Activated CD8-positive, alpha-beta memory T cell treated with anti-CD3 and anti-CD28 coated beads, Interleukin-2, amount 50 U/mL, for 48 hours (primary cell): ENCODE data around the gene VPS16.
A peak's percentile ranks its signal among the peaks of the same experiment; 100 is the strongest.

Experiments
- DNase-seq: peaks from one replicate; pipeline ENCODE4 v3.0.0-alpha.2; 2020

Gene VPS16

DNA sequence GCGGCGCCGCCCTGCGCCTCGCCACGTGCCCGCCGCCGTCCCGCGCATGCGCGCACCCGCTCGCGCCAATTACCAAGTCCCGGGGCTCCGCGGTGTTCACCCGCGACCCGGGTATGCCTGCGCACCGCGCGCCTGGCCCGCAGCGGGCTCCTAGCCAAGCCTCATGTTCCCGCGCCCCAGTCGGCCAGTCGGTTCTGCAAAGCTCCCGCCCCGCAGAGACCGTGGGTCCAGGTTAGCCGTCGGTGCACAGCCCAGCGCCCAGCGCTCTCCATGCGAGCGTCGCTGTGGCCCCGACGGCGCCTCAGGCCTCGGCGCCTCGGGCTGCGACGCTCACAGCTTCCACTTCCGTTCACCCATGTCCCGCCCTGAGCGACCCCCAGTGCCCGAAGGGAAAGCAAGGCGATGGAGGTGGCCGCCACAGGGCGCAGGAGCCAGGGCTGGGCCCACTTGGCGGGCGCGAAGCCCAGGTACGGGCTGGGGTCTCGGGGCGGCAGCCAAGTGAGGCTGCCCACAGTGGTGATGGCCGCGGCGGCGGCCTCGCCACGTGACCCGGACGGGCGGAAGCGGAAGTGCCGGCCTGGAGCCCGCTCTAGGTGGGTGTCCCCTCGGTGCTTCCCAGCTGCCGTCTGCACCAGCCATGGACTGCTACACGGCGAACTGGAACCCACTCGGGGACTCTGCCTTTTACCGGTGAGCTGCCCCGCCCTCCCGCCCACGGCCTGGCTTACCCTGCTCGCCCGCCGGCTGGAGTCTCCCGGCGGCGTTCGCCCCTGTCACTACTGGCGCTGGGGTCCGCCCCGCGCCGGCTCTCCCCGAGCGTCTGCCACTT lies at the start of gene VPS16, which contains the start of gene PCED1A:
Gene VPS16, plus strand, starts transcription at position 608 of the 829 bp plus-strand sequence. Its CDS starts 30 bp downstream, at position 638.
Gene PCED1A, minus strand, starts transcription at position 518 of the 829 bp plus-strand sequence. CDS start 743 bp downstream, outside the sequence.
- DNase-seq, result peak; percentile 94

DNA sequence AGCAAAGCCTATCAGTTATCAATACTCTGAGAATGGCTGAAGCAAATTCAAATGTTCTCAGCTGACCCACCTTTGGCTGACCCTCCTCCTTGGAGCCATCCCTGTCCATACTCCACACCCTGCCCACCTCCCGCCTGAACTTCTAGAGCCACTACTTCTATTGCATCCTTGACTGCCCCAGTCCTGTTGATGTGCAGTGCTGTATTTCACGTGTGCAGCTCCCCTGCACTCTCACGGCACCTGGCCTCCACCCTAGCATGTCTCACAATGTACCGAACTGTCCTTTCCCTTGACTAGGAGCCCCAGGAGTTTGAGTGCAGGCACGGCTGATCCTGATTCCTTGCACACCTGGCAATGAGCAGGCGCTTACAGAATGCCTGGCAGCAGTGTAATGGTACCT lies 47.1 kb upstream of the VPS16 start:
- no peak for DNase-seq

DNA sequence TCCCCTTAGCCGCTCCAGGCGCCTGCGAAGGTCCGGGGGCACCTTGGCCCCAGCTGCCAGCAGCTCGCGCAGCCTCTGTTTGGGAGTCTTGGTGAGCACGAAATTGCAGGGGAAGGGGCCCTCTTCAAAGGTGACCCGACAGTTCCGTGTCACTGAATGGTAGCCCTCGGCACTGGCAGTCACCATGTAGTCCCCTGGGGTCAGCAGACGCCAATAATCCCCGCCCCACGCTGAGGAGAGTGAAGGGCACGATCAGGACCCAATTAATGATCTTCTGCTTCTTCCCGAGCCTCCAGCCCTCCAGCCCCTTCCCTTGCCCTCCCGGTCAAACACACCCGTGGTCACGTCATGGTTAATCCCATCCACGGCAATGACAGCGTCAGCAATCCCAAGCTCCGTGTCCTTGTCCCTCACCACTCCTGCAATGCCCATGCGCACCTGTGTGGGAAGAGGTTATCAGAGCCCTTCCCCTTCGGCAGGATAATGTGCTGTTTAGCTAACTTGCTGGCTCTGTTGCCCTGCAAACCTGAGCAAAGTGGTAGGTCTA lies 46.3 kb upstream of the VPS16 start:
- DNase-seq, result no peak

DNA sequence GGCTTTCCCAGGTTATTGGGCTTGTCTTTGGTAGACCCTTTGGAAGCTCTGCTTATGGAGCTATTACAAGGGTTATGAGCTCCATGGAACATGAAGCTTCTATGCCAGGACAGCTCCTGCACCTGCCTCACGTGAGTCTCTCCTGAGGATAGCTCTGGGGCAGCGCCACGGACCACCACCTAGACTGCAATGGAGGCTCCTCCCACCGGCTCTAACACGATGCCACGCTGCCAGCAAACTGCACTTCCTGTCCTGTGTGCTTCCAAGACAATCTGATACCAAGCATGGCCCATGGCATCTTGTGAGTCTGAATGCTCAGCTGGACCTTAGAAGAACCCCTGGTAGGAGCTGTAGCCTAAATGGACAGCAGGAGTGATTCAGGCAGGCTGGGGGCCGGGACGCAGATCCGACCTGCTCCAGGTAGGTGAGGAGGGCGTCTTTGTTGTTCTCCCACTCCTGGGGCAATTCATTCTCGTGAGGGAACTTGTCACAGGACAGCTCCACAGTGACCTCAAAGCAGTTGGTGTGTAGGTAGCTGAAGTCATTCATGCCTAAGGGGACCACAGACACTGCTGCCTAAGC lies 45.6 kb upstream of the VPS16 start:
- no peak for DNase-seq

DNA sequence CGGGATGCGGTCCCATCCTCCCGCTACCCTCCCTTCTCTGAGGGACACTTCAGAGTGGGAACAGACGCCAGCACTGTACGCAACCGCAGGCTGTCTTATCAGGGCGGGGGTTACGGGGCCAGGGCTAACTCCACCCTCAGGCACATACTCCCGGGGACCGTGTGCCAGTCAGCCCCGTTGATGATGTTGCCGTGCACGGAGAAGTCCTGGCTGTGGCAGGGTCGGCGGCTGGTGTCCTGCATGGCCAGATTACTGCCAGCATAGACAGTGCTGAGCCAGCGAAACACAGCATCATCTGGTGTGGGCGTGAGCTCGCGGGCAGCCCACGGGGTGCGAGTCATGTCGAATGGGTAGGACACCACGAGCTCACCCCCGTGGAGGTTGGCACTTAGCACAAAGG lies 45.1 kb upstream of the VPS16 start:
- no peak for DNase-seq

DNA sequence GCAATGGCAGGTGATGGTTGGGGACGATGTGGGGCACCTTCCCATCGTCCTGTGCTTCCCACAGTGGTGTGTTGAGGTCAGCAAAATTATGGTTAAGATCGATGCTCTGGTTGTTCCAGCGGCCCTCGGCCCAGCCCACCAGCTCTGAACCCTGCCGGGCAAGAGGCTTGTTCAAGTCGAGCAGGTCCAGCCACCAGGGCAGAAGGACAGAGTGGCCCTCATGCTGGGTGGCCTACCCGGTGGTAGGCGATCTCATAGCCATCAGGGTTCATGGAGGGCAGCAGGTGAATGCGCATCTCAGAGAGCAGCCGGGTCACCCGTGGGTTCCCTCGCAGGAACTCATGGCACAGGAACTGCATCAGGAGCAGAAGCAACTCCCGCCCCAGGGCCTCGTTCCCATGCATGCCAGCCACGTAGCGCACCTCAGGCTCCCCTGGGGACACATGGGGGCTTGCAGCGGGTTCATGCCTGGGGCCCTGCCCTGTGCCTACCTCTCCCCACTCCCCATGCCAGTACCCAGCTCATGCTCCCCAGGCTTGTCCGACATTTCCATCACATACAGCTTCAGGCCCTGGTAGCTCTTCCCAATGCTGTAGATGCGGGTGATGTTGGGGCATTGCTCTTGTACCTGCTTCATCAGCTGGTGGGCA lies 44.4 kb upstream of the VPS16 start:
- DNase-seq, result no peak

DNA sequence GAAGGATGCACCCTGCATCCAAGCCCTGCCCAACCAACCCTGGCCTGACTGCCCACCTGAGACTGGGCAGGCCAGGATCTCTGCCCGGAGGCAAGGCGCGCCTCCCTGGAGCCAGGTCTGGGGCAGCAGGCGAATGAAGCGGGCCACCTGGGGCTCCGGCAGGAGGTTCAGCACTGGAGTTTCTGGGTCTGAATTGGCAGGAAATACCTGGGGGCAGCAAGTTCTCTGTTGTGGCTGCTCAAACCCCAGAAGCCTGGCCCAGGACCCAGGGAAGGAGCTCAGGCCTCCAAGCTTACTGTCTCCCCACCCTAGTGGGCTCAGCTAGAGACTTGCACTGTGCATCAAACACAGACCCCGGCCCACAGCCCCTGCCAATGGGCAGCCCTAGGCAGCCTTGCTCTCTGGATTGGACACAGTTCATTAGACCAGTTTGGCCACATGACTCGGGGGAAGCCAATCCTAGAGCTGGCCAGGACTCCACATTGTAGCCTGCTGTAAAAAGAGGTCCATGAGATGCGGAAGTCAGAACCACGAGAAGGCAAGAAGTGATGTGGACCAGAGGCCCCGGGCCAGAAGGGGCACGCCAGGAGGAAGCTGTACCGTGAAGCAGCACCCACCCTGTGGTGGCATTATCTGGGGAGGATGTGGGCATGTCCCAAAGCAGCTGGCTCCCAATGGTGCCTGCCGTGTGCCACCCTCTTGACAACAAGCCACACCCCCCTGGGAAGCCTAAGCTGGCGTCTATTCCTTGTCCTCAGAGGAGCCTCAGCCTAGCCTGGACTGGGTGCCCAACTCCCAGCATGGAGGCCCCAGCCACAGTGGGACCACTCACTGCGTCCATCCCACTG lies 43.2 kb upstream of the VPS16 start:
- DNase-seq, result no peak

DNA sequence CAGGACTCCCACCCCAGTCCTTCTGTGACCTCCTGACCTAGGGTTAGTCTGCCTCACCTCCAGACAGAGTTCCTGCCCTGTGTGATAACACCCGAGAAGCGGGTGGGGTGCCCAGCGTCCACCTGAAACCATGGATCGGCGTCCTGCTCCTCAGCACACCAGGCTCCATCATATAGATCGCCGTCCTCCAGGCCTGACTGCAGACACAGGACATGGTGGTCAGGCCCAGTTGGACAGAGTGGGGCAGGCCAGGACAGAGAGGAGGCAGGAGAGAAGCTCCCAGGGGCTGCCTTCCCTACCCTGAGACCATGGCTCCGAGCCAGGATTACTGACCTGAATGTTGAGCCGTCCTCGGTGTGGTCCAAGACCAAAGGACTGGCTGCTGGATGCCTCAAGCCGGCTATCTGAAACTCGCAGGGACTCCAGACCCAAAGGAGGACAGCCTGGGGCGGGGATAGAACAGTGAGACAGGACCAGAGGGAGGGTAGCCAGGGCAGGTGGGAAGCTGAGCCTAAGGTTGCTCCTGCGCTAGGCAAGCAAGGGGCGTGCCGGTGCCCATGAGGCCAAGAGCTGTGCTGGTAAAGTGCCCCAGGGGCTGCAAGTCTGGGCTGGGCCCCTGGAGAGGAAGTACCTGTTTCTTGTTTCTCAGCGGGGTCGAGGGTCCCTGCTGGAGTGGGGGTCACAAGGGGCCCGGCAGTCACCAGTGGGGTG lies 42.3 kb upstream of the VPS16 start:
- no peak for DNase-seq

DNA sequence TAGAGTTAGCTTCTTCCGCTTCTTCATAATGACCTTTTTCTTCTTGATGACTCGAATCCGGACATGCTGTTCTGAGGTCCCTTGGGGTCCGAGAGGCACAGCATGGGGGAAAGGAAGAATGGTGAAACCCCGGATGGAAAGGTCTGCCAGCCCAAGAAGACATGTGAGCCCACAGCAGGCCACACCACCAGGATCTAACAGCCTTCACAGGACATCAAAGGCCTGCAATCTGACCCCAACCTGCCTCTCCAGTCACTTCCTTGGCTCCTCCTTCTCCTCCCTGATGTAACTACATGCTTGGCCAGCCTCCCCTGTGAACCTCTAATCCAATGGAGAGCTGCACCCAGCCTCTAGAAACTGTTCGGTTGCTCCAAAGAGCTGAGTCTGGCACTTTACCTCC lies 41.7 kb upstream of the VPS16 start:
- DNase-seq, result no peak

DNA sequence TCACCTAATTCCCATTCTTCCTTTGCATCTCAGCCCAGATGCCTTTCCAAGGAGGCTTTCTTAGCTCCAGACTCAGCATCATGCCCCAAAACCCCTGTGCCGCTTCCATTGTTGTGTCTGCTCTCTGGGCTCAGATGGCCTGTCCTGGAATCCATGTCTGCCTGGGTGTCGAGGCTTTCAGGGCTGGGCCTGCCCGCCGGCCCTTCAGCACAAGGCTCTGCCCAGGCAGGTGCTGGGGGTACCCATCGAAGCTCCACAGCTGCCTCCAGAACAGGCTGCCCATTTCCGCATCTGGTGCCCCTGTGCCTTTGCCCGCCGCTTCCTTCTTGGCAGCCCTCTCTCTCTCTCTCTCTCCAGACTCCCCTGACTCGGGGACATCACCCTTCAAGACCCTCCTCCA lies 41.3 kb upstream of the VPS16 start:
- no peak for DNase-seq

DNA sequence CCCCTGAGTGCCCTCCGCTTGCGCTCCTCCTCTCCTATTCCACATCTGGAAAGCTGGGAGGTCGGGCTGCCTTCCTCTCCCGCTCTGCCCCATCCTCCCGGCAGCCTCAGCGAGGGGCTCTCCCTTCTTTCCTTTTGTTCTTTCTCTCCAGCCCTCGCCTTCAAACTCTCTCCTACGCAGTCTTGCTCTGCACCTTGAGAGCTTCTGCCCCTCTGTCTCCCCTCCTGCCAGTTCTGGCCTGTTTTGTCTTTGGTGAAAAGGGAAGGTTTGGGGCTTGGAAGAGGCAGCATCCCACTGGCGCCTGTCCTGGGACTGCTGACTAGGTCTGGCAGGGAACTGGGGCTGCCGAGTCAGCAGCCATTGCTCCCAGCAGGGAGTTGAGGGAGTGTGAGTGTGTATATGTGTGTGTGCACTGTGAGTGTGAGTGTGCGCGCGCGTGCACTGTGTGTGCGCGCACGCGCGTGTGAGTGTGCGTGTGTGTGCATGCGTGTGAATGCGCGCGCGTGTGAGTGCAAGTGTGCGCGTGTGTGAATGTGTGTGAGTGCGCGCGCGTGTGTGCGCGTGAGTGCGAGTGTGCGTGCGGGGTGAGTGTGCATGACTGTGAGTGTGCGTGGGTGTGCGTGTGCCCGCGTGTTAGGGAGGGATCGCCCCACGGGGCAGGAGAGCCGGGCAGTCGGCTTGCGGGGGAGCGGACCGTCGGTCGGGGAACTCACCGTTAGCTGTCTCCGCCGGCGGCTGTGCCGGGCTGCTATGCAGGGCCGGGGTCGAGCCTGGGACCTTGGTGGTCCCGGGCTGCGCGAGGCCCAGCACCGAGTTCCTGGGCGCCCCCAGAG lies 40.6 kb upstream of the VPS16 start:
- no peak for DNase-seq

DNA sequence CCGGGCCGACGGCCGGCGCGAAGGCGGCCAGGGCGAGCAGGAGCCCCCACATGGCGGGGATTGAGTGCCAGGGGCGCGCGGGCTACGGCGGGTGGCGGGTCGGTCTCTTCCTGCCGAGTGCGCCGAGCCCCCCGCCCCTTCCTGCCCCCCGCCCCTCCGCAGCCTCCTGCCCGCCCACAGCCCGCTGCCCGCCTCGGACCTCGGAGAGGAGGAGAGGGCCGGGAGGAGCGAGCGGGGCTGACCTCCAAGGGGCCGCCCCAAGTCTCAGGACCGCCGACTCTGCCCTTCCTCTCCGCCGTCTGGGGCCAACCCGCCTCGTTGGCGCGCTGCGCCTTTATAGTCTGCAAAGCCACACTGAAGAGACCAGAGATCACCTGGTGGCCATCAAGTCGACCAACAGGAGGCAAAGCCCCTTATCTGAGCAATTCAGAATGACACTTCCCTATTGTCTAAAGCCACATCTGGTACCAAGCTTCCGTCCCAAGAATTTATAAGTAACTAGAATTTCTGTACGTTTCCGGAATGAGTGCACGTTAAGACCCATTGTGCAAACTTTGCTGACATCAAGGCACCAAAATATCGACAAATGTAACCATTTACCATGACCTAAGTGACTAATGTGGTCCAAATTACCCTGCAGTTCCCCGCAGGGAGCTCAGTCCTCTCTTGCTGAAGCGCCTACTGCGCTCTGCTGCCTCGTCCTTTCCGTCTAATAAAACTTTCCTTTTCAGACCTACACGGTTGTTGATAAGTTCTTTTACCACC lies 39.8 kb upstream of the VPS16 start, which contains the start of gene CPXM1:
Gene CPXM1, minus strand, starts transcription at position 107 of the 765 bp plus-strand sequence. Its CDS starts 55 bp downstream, at position 52.
- peak; percentile 74 for DNase-seq

DNA sequence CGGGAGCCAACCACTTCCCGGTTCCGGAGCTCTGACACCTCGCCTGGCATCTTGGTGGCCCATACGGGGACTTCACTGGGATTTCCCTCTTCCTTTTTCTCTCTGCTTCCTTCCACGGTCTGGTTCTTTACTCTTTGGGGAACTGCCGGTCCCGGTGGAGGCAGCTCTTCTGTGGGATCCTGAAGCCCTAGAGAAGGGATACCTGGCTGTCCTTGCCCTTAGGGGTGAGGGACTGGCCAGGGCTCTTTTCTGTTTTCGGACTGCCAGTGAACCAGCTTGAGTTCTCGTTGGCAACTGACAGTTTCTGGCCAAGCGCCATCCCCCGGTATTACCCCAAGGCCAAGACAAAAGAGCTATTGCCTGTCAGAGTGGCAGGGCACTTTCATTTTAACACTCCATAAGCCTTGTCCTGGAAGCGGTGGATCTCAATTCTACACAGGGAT lies 39.2 kb upstream of the VPS16 start:
- no peak for DNase-seq

DNA sequence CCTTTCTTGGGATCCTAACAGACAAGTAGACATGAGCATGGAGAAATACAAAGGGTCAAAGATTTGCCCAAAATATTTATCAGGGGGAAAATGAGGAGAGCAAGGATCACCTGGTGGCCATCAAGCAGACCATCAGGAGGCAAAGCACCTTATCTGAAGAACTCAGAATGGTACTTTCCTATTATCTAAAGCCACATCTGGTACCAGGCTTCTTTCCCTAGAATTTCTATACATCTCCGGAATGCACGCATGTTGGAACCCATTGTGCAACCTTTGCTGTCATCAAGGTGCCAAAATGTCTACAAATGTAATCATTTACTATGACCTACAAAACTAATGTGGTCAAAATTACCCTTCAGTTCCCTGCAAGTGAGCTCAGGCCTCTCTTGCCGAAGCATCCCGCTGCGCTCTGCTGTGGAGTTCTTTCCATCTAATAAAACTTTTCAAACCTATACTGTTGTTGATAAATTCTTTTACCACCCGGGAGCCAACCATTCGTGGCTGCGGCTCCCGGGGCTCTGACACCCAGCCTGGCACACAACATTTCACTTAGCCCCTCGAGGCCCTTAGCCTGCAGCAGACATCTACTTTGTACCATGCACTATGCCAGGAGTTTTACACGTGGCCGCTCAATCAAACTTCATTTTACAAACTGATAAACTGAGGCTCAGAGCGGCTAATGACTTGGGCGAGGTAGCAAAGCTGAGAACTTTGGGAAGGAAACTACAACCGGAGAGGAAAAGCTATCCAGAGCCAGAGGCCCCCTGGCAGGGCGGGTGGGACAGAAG lies 36.3 kb upstream of the VPS16 start:
- DNase-seq, result peak; percentile 32

DNA sequence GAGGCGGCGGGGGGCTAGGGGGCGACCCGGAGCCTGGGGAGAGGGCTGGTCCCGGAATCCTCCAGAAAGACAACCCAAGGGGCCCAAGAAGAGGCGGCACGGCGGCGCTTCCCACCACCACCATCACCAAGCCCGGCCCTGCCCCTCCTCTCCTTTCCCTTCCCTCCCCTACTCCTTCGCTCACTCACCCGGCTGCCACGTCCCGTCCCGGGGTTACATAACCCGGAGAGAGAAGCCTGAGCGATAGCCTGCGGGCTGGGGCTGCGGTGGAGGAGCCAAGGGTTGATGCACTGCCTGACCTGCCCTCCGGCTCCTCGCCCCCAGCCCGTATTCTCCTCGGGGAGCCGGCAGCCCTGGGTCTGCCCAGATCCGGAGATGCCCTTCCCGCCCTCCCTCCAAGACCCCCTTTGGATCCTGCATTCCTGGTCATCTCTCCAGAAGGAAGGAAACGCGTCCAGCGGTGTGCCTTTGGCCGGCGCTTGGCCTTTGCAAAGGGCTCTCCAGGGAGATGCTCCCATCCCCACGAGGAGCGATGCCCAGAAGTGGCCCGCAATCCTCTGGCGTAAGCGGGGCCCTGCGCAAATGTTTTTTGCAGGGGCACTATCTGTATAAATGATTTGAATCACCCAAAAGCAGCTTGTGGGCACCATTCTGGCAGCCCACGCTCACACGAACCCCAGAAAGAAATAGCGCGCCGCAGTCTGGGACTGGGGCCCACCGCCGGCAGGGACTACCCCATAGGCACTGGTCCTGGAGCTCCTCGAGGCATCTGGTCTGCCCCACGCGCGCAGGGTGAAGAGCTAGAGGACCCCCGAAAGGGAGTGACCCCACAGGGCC lies 35.5 kb upstream of the VPS16 start:
- peak; percentile 49 for DNase-seq

DNA sequence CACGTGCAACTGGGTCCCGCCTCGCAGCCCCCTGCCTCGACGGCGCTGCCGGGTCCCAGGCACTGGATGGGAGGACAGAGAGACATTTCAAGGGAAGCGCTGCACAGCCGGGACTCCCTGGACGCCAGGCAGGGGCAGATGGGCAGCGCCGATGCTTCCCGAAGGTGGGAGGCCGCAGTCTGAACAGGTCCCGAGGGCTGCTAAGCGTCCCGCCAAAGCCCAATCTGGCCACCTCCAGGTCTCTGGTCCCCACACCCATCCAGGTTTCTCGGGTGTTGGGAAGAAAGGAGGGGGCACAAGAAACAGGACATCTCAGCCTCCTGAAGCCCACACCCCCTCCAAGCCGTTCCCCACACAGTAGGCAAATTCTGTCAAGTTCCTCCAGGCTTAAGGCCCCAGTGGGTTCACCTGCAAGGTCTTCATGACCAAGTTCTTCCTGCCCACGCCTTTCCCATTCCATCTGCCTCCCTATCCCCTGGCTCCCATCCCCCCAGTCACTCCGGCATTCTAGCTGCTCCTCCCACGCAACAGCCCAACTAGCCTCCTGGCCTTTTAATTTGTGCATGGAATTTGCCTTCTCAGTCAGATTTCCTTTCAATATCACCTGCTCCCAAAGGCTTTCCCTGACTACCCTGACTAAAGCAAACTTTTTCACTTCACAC lies 34.7 kb upstream of the VPS16 start:
- peak; percentile 35 for DNase-seq

DNA sequence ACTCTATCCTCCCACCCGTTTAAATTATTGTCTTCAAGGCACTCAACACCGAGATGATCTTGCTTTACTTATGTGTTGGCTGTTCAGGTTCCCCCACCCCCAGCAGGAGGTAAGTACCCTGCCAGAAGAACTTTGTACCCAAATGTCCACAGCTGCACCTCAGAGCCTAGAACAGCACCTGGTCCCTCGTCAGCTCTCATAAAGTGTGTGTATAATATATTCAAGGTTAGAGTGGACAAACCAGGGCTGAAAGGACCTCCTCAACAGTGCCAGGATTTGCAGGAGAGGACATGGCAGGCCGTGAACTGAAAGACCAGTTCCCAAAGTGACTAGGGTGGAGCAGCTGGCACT lies 34.2 kb upstream of the VPS16 start:
- peak; percentile 33 for DNase-seq

DNA sequence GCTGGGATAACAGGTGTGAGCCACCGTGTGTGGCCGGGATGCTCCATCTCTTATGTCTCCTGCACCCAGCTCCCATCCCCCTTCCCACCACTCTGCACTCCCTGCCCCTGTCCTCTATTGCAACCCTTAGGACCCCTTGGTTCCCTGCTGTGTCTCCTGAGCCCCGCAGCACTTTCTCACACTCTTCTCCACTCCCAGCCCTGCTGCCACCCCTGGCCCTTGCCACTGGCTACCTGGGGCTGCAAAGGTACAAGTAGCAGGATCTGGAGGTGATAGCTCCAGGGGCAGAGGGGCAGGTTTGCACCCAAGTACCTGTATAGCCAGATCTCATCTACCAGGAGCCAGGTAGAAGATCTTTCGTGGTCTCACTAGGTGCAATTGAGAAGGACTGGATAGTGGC lies 33.5 kb upstream of the VPS16 start:
- DNase-seq, result peak; percentile 38
